GM18505 (cell line): Measurements from ENCODE around the gene ZBTB7A.
"Not testable (repeated sequence)": the region's sequence is repeated elsewhere in the genome, so short reads cannot be mapped to it uniquely, and the experiment has no call there.

ENCODE experiments used
- ATAC-seq: cut with Tn5 transposase; IDR thresholded peaks from one replicate; pipeline ENCODE4 v1.9.1; 2021; ENCODE audit not compliant: unreplicated experiment
- POLR2A ChIP-seq: IDR thresholded peaks from 4 replicates; pipeline ENCODE4 v1.6.1; 2011; ENCODE audit warnings: borderline replicate concordance; ENCODE audit not compliant: insufficient read depth, insufficient read length; ENCODE audit errors: extremely low read depth

The ZBTB7A gene

DNA sequence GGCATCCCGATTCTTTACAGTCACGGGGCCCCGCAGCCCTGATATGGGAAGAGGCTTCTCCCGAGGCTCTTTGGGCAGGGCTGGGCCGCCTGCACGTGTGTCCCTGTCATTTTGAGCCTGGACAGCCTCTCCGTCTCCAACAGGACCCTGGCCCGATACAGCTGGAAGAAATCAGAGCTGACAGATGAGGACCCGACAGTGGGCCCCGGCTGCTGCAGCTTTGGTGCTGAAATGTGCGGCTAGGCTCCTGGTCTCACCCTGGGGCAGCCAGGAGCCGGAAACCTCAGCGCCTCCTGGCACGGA, 55.9 kb downstream of the ZBTB7A start:
- no peak for ATAC-seq
- no peak for TF ChIP-seq POLR2A

DNA sequence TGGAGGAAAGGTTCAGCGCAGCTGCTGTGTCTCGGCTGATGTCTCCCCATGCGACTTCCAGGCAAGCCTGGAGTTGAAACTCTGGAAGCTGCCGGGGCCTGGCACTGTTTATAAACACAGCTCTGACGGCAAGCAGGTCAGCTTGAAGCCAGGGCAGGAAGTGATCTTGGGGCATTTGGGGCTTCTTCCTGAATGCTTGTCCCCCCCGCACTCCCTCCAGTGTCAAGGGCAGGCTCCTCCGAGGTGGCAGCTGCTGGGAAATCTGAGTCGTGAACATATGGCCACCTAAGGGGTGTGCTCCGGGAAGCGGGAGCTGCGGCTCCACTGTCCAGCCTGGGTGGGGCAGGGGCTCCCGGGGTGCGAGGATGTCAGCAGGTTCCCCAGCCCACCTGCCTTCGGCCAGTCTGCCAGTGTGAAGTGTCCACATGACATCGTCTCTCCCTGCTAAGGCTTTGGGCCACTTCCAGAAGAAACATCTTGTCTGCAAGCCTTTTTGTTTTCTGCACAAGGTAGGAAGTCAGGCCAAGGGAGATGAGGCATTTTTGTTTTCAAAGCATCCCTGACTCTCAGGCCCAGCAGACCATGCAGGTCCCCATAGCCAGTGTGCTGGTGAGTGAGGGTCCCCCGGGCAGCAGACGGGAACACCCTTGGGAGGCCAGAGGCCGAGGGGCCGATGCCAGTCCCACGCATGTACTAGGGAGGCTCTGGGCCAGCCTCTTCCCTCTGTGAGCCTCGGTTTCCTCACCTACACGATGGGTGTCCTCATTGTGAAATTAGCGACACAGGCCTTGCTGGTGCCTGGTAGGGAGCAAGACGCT, 56.5 kb downstream of the ZBTB7A start:
- TF ChIP-seq POLR2A, result no peak
- no peak for ATAC-seq

DNA sequence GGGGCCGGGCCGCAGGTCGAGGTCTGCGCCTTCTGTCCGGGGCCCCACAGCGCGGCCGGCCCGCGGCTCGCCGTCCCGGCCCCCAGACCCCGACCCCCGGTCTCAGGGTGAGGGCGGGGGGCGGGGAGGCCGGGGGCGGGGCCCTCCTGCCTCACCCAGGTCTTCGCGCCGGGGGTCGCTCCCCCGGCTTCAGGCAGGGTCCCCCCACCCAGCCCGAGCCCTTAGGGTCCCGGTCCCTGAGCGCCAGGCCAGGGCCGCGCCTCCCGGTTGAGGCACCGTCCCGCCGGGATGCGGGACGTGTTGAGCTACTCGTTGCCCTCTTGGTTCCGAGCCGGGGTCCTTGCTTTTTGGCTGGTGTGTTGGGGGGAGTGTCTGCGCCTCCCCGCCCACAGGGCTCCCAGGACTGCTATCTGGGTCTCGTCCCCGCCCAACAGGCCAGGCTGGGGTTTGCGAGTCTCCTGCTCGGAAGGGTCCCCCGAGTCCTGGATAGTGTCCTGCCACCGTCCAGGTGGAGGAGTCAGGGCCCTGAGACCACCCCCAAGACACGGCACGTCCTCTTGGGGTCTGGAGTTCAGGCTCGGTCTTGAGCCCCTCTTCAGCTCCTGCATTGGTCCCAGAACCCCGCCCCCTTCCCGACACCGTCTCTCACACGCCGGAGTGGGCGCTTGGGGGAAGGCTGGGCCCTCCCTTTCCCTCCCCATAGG, 58.7 kb downstream of the ZBTB7A start:
- TF ChIP-seq POLR2A, result no peak
- peak; percentile 28 for ATAC-seq

DNA sequence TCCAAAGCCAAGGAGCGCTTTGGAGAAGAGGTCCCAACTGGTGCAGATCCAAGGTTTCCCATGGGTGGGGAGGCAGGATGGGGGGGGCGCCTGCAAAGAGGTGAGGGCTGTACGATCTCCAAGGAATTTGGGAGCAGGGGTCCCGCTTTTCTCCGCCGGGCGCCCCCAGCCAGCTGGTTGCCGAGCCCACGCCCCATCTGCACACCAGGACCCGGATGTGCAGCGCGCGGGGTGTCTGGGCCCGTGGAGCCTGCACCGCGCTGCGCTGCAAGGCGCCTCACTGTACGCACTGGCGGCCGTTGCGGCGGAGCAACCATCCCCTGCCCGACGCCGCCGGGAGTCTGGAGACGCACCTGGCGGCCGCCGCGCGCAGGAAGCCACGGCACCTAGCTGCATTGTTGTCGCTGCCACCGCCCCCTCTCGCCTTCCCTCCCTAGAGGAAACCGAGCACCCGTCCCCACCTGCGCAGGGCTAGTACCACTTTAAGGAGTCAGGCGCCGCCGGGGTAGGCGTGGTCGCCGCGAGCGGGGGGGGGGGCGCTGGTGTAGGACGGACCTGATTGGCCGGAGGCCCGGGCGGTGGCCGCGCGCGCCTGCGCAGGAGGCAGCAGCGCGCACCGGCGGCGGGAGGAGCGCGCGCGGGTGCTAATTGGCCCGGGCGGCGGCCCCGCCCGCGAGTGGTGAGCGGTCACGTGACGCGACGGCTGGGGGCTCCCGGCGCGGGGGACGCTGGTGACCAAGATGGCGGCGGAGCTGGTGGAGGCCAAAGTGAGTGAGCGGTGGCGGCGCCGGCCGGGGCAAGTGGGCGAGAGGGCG, 59.5 kb downstream of the ZBTB7A start, which contains the start of gene PIAS4:
PIAS4 (plus strand) TSS at position 716 of the 815 bp plus-strand sequence; CDS start at position 741, 25 bp downstream.
- peak; percentile 80 for ATAC-seq
- TF ChIP-seq POLR2A, result peak; percentile 72

DNA sequence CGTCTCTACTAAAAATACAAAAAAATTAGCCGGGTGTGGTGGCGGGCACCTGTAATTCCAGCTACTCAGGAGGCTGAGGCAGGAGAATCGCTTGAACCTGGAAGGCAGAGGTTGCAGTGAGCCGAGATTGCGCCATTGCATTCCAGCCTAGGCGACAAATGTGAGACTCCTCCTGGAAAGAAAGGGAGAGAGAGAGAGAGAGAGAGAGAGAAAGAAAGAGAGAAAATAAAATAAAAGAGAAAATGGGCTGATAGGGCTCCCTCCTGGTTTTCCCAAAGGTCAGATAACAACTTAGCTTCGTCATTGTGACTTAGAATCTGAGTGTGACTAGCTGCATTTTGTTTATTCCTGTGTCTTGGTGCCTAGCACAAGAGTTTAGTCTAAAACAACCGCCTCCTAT, 61.3 kb downstream of the ZBTB7A start:
- not testable (repeated sequence) for ATAC-seq

DNA sequence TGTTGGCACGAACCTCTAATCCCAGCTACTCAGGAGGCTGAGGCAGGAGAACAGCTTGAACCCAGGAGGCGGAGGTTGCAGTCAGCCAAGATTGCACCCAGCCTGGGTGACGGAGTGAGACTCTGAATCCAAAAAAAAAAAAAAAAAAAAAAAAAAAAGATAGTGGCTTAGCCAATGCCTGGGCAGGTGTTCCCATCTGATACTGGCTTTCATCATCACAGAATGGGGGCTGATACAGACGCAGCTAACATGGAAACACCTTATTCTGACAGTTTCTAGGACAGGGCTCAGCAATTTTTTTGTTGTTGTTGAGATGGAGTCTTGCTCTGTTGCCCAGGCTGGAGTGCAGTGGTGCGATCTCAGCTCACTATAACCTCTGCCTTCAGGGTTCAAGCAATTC, 65.9 kb downstream of the ZBTB7A start:
- ATAC-seq, result not testable (repeated sequence)

DNA sequence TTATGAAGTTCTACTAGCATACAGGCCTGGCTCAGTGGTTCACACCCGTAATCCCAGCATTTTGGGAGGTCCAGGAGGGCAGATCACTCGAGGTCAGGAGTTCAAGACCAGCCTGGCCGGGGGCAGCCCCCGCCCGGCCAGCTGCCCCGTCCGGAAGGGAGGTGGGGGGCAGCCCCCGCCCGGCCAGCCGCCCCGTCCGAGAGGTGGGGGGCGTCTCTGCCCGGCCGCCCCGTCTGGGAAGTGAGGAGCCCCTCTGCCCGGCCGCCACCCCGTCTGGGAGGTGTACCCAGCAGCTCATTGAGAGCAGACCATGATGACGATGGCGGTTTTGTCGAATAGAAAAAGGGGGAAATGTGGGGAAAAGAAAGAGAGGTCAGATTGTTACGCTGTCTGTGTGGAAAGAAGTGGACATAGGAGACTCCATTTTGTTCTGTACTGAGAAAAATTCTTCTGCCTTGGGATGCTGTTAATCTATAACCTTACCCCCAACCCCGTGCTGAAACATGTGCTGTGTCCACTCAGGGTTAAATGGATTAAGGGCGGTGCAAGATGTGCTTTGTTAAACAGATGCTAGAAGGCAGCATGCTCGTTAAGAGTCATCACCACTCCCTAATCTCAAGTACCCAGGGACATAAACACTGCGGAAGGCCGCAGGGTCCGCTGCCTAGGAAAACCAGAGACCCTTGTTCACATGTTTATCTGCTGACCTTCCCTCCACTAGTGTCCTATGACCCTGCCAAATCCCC, 67.9 kb downstream of the ZBTB7A start:
- not testable (repeated sequence) for ATAC-seq

DNA sequence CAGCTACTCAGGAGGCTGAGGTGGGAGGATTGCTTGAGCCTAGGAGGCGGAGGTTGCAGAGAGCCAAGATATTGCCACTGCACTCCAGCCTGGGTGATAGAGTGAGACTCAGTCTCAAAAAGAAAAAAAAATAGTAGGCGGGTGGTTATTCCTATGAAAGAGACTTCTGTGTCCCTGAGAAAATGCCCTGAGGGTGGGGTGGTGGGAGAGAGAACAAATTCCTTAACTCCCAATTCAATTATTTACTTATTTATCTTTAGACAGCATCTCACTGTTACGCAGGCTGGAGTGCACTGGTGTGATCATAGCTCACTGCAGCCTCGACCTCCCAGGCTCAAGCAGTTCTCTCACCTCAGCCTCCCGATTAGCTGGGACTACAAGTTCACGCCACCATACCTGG, 71.1 kb downstream of the ZBTB7A start:
- ATAC-seq, result no peak
- no peak for TF ChIP-seq POLR2A
